VCaP (cell line): ENCODE data around the gene PIM3.

Source experiments
- H3K27ac ChIP-seq: fragments of 450-650 bp; 2 replicates; pipeline ENCODE4 v1.5.1; 2017
- CTCF ChIP-seq: fragments of 450-650 bp; conservative IDR thresholded peaks from 2 replicates; pipeline ENCODE4 v1.5.1; 2017; ENCODE audit warnings: mild to moderate bottlenecking, moderate library complexity

PIM3 gene

GRCh38 chr22:49917974-49918910 is 42.3 kb upstream of the PIM3 start, which contains the start of the genes ALG12 and CRELD2:
TSS of gene ALG12 (minus strand) at chr22:49918438. CDS start at chr22:49913765, 4,673 bp downstream.
TSS of gene CRELD2 (plus strand) at chr22:49918634. CDS start at chr22:49918770, 136 bp downstream.
- peak within 1 kb of the TSS; percentile 85 for H3K27ac ChIP-seq
- TF ChIP-seq CTCF: no peak

- no peak for TF ChIP-seq CTCF
- H3K27ac ChIP-seq: peak overlapping the region; percentile 85; the same call in 1 of the 2 replicates
These were observed 41.4 kb upstream of the PIM3 start for GRCh38 chr22:49918911-49919881.

DNA sequence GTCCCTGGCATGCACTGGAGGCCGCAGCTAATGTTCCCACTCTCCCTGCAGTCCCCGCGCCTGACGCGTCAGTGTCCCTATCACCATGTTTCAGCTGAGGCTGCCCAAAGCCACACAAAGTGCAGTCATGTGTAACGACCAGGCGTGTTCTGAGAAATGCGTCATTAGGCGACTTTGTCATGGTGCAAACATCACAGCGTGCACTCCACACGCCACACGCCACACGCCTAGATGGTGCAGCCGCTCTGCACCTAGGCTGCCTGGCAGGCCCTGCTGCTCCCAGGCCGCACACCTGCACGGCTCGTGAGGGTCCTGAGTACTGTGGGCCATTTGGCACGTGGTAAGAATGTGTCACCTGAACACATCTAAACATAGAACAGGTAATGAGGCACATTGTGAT is 39.7 kb upstream of the PIM3 start:
- TF ChIP-seq CTCF: no peak
- H3K27ac ChIP-seq: no peak overlapping the region

GRCh38 chr22:49921508-49922278 is 38.9 kb upstream of the PIM3 start:
- no peak overlapping the region for H3K27ac ChIP-seq
- TF ChIP-seq CTCF: no peak

- no peak for TF ChIP-seq CTCF
- no peak overlapping the region for H3K27ac ChIP-seq
These were observed 38.1 kb upstream of the PIM3 start for GRCh38 chr22:49922484-49922883.

DNA sequence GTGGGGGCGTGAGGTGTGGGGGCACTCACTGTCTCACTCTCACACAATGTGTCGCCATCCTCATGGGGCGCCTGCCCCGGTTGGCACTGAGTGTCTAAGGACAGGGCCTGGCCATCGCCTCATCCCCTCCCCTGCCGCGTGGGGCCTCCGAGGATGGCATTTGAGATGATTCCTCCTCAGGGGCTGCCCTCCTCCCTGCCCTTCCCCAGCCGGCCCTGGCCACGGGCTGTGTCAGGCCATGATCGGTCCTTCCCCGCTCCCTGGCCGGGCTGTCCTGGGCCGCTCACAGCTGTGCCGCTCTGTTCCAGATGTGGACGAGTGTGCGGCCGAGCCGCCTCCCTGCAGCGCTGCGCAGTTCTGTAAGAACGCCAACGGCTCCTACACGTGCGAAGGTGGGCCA is 37.6 kb upstream of the PIM3 start:
- no peak for TF ChIP-seq CTCF
- H3K27ac ChIP-seq: no peak overlapping the region
